Panc1 (cell line): ENCODE results near the gene ZYX. TPM values are rescaled to one million over a fixed set of nuclear protein-coding genes. Genes with fewer than 3 reads are reported as not detected.

Source experiments
- ATAC-seq: fragments of 200-7000 bp; cut with Tn5 transposase; 2 replicates; pipeline ENCODE4 v1.9.1; 2020; ENCODE audit warnings: mild to moderate bottlenecking, moderate library complexity
- BruUV-seq: library from RNA; stranded (reverse); fragments of 400-500 nt; replicated peaks from 2 replicates; lab custom pipeline; 2021; lab: Mats Ljungman, UMichigan
- CTCF ChIA-PET: fragments of 300-600 bp; sonication (Branson Sonifier 250); formaldehyde crosslinking; loops from one replicate; lab custom pipeline; 2022; ENCODE audit warnings: antibody characterized with exemption; lab: Charles Lee
- POLR2A ChIA-PET: fragments of 300-600 bp; sonication (Branson Sonifier 250); formaldehyde crosslinking; loops from one replicate; lab custom pipeline; 2022; ENCODE audit warnings: antibody characterized with exemption; lab: Charles Lee
- DNase-seq: peaks from one replicate; pipeline ENCODE4 v3.0.0-alpha.2; 2010; ENCODE audit warnings: low read depth, low spot score
- H3K27ac ChIP-seq: 2 replicates; pipeline ENCODE4 v1.5.1; 2011; ENCODE audit warnings: mild to moderate bottlenecking, low read length, inconsistent platforms
- H3K27me3 ChIP-seq: fragments of 200-500 bp; sonication (Bioruptor generic); 2 replicates; pipeline ENCODE4 v1.6.0; 2014; ENCODE audit warnings: low read length, inconsistent platforms; ENCODE audit not compliant: control insufficient read depth, insufficient read depth
- H3K36me3 ChIP-seq: fragments of 200-500 bp; sonication (Bioruptor generic); 2 replicates; pipeline ENCODE4 v1.5.1; 2014; ENCODE audit warnings: inconsistent platforms, mild to moderate bottlenecking, low read length, moderate library complexity; ENCODE audit not compliant: control insufficient read depth, insufficient read depth
- H3K4me1 ChIP-seq: 2 replicates; pipeline ENCODE4 v1.5.1; 2011; ENCODE audit warnings: inconsistent platforms, mild to moderate bottlenecking, low read length, moderate library complexity; ENCODE audit not compliant: control insufficient read depth, insufficient read depth
- H3K4me3 ChIP-seq, 2 experiments: 2 replicates each; pipeline ENCODE4 v1.5.1; 2011 to 2012; ENCODE audit warnings: low read depth in 2 of 2, low read length in 2 of 2, mild to moderate bottlenecking in 2 of 2, inconsistent platforms in 1 of 2, moderate library complexity in 1 of 2
- H3K9me3 ChIP-seq: fragments of 200-500 bp; sonication (Bioruptor generic); 2 replicates; pipeline ENCODE4 v1.5.1; 2014; ENCODE audit warnings: low read depth, mild to moderate bottlenecking, inconsistent platforms, low read length, moderate library complexity; ENCODE audit not compliant: control insufficient read depth, insufficient read depth
- POLR2AphosphoS5 ChIP-seq: IDR thresholded peaks from 2 replicates; pipeline ENCODE4 v1.6.1; 2012; ENCODE audit warnings: mild to moderate bottlenecking, low read depth, low read length, moderate library complexity
- SIN3A ChIP-seq: IDR thresholded peaks from 2 replicates; pipeline ENCODE4 v1.6.1; 2012; ENCODE audit warnings: low read depth, mild to moderate bottlenecking, low read length, moderate library complexity, borderline replicate concordance; ENCODE audit not compliant: insufficient read depth
- TCF7L2 ChIP-seq: IDR thresholded peaks from 2 replicates; pipeline ENCODE4 v1.6.1; 2011; ENCODE audit warnings: mild to moderate bottlenecking, low read depth, low read length, inconsistent platforms
- in situ Hi-C: cut with HindIII; loops from 2 replicates; pipeline ENCODE4 v1.10.0; 2016; ENCODE audit warnings: low sequenced_read_pairs, low pct_unique_long_range_greater_than_20kb
- intact Hi-C: fragments of 100-400 bp; cut with micrococcal nuclease; formaldehyde crosslinking; loops from one replicate; pipeline ENCODE4 v1.10.0; 2022; ENCODE audit not compliant: unreplicated experiment
- total RNA-seq: library from RNA; stranded (reverse); gene quantifications from one replicate; pipeline ENCODE4 v1.2.1, GENCODE V29; 2021; ENCODE audit not compliant: unreplicated experiment
- TF ChIP-seq, protein P1 (sequence below): fragments of 450-650 bp; IDR thresholded peaks from 2 replicates; pipeline ENCODE4 v1.5.1; 2017; ENCODE audit warnings: mild to moderate bottlenecking
- TF ChIP-seq, protein P2 (sequence below), 2 experiments: IDR thresholded peaks; 2 replicates each; pipeline ENCODE4 v1.6.1; 2011 to 2012; ENCODE audit warnings: low read depth in 2 of 2, control low read depth in 1 of 2, low read length in 1 of 2, mild to moderate bottlenecking in 1 of 2, moderate library complexity in 1 of 2; ENCODE audit not compliant: insufficient read depth in 1 of 2

ZYX gene
- total RNA-seq, 1 experiment from 2014 or later = 169 TPM

DNA sequence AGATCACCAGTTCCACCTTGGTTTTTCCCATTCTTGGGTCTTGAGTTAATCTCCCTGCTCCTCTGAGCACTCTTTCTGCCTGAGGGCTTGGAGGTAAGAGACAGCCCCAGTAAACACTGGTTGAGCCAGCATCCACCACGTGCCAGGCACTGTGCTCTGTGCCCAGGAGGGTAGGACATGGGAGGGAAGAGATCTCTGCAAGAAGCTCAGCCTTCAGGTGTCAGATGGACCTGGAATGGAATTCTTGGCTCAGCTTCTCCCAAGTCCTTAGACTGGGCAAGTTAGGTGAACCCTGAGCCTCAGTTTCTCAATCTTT lies 2.5 kb downstream of the ZYX start:
- intact Hi-C loops (no loop called here), in situ Hi-C loops (no loop called here)
- H3K4me1 ChIP-seq = peaks cover 12% of the 10 kb centered on the region; the same call in 1 of the 2 replicates
- ChIA-PET CTCF (interaction anchor here (1.0 kb wide), 1 partner anchor 143 kb away, joined by 3 read pairs; no protein-coding TSS in a partner anchor), POLR2A (no interaction called here)
- H3K36me3 ChIP-seq = peaks cover 5% of the 10 kb centered on the region; the same call in 1 of the 2 replicates
- TF ChIP-seq SIN3A = no peak
- TF ChIP-seq, protein P1, sequence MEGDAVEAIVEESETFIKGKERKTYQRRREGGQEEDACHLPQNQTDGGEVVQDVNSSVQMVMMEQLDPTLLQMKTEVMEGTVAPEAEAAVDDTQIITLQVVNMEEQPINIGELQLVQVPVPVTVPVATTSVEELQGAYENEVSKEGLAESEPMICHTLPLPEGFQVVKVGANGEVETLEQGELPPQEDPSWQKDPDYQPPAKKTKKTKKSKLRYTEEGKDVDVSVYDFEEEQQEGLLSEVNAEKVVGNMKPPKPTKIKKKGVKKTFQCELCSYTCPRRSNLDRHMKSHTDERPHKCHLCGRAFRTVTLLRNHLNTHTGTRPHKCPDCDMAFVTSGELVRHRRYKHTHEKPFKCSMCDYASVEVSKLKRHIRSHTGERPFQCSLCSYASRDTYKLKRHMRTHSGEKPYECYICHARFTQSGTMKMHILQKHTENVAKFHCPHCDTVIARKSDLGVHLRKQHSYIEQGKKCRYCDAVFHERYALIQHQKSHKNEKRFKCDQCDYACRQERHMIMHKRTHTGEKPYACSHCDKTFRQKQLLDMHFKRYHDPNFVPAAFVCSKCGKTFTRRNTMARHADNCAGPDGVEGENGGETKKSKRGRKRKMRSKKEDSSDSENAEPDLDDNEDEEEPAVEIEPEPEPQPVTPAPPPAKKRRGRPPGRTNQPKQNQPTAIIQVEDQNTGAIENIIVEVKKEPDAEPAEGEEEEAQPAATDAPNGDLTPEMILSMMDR = no peak
- TF ChIP-seq, protein P2, sequence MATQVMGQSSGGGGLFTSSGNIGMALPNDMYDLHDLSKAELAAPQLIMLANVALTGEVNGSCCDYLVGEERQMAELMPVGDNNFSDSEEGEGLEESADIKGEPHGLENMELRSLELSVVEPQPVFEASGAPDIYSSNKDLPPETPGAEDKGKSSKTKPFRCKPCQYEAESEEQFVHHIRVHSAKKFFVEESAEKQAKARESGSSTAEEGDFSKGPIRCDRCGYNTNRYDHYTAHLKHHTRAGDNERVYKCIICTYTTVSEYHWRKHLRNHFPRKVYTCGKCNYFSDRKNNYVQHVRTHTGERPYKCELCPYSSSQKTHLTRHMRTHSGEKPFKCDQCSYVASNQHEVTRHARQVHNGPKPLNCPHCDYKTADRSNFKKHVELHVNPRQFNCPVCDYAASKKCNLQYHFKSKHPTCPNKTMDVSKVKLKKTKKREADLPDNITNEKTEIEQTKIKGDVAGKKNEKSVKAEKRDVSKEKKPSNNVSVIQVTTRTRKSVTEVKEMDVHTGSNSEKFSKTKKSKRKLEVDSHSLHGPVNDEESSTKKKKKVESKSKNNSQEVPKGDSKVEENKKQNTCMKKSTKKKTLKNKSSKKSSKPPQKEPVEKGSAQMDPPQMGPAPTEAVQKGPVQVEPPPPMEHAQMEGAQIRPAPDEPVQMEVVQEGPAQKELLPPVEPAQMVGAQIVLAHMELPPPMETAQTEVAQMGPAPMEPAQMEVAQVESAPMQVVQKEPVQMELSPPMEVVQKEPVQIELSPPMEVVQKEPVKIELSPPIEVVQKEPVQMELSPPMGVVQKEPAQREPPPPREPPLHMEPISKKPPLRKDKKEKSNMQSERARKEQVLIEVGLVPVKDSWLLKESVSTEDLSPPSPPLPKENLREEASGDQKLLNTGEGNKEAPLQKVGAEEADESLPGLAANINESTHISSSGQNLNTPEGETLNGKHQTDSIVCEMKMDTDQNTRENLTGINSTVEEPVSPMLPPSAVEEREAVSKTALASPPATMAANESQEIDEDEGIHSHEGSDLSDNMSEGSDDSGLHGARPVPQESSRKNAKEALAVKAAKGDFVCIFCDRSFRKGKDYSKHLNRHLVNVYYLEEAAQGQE (IDR thresholded peaks at IDR 0.05; ENCODE audit: insufficient read depth in 1 of 2, low read depth in 2 of 2, low read length in 1 of 2) = no peak
- no TSS peak for BruUV-seq
- peak overlapping the region in 1 of 2 experiments; percentile 80; a peak in 1 of 4 replicates for H3K4me3 ChIP-seq
- H3K27ac ChIP-seq = no peak overlapping the region
- no peaks in the 10 kb centered on the region for H3K9me3 ChIP-seq
- ATAC-seq (no peak), DNase-seq (no peak)
- H3K27me3 ChIP-seq = no peaks in the 10 kb centered on the region

DNA sequence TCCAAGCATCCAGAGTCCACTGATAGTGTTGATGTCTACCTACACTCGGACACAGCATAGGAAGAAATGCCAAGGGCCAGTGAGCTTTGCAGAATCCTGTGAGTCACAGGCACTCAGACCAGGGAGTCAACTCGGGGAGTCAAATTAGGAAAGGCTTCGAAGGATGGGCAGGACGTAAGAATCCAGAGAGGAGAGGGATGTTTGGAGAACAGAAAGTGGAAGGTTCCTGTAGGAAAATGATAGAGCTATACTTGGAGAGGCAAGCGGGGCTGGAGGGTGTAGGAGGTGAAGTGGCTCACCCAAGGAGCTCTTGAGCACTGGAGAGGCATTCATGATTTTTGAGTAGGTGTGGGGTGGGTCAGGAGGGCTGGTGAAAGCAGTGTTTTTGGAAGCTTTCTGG lies 3.0 kb downstream of the ZYX start:
- Histone ChIP-seq H3K4me1 (peaks cover 9% of the 10 kb centered on the region; the same call in 1 of the 2 replicates), H3K27me3 (no peaks in the 10 kb centered on the region), H3K9me3 (no peaks in the 10 kb centered on the region), H3K36me3 (peaks cover 5% of the 10 kb centered on the region), H3K4me3 (peak overlapping the region in 1 of 2 experiments; percentile 80; a peak in 1 of 4 replicates), H3K27ac (no peak overlapping the region)
- ChIA-PET POLR2A (no interaction called here), CTCF (interaction anchor here (1.0 kb wide), 1 partner anchor 144 kb away, joined by 3 read pairs; no protein-coding TSS in a partner anchor)
- no TSS peak for BruUV-seq
- intact Hi-C loops = no loop called here
- no peak for TF ChIP-seq POLR2AphosphoS5
- TF ChIP-seq TCF7L2 = no peak
- TF ChIP-seq, protein P2 (IDR thresholded peaks at IDR 0.05; ENCODE audit: insufficient read depth in 1 of 2, low read depth in 2 of 2, low read length in 1 of 2) = no peak
- TF ChIP-seq SIN3A = no peak
- TF ChIP-seq, protein P1 = no peak
- no peak for DNase-seq
- no peak for ATAC-seq
- in situ Hi-C loops = no loop called here
